Natural killer cell (primary cell): ENCODE measurements around the gene AHDC1. TPM values are rescaled to one million over a fixed set of nuclear protein-coding genes. Genes with fewer than 3 reads are reported as not detected.
A peak's percentile ranks its signal among the peaks of the same experiment; 100 is the strongest.

Experiments
- ATAC-seq, 3 donors: fragments of 150-1000 bp in 2 of 3; fragments of 200-7000 bp in 1 of 3; cut with Tn5 transposase; 1 replicate in 1 of 3; 2 replicates in 2 of 3; pipeline ENCODE4 v1.10.0; 2021; ENCODE audit warnings: mild to moderate bottlenecking in 2 of 3, moderate library complexity in 2 of 3
- DNase-seq, 2 donors: peaks; one replicate each; pipeline versions ENCODE4 v3.0.0 to v3.0.0-alpha.2; 2013 to 2021; ENCODE audit warnings: mixed read lengths in 1 of 2
- H3K27ac ChIP-seq: one replicate; pipeline ENCODE4 v1.5.1; 2013; ENCODE audit warnings: mild to moderate bottlenecking, low read length
- H3K27me3 ChIP-seq: one replicate; pipeline ENCODE4 v1.6.1; 2013; ENCODE audit warnings: low read length; ENCODE audit not compliant: control insufficient read depth, insufficient read depth
- H3K36me3 ChIP-seq: one replicate; pipeline ENCODE4 v1.6.1; 2013; ENCODE audit warnings: low read length; ENCODE audit not compliant: control insufficient read depth, insufficient read depth
- H3K4me1 ChIP-seq: one replicate; pipeline ENCODE4 v1.6.1; 2013; ENCODE audit warnings: low read length; ENCODE audit not compliant: control insufficient read depth, insufficient read depth
- H3K4me3 ChIP-seq: one replicate; pipeline ENCODE4 v1.5.1; 2013; ENCODE audit warnings: low read length
- H3K9me3 ChIP-seq: one replicate; pipeline ENCODE4 v1.6.1; 2013; ENCODE audit warnings: low read length; ENCODE audit not compliant: control insufficient read depth, insufficient read depth
- H3K27ac Mint-ChIP-seq, 2 donors: one replicate each; pipeline ENCODE4 v1.8.0; 2022; ENCODE audit warnings: mild to moderate bottlenecking in 2 of 2, mixed read lengths in 2 of 2, moderate library complexity in 1 of 2
- H3K27me3 Mint-ChIP-seq, 2 donors: one replicate each; pipeline ENCODE4 v1.8.0; 2022; ENCODE audit warnings: low read depth in 2 of 2, mixed read lengths in 2 of 2
- H3K36me3 Mint-ChIP-seq: one replicate; pipeline ENCODE4 v1.8.0; 2022; ENCODE audit warnings: mixed read lengths
- H3K4me1 Mint-ChIP-seq, 2 donors: one replicate each; pipeline ENCODE4 v1.8.0; 2022; ENCODE audit warnings: mixed read lengths in 2 of 2
- H3K4me3 Mint-ChIP-seq: one replicate; pipeline ENCODE4 v1.8.0; 2022; ENCODE audit warnings: mild to moderate bottlenecking, moderate library complexity, mixed read lengths
- H3K9me3 Mint-ChIP-seq, 2 donors: one replicate each; pipeline ENCODE4 v1.8.0; 2022; ENCODE audit warnings: mixed read lengths in 2 of 2
- CTCF ChIP-seq: fragments of 200-600 bp; IDR thresholded peaks from one replicate; pipeline ENCODE4 v1.8.0; 2022; ENCODE audit warnings: antibody characterized with exemption
- WGBS: methylation state at CpG from one replicate; pipeline ENCODE4 v1.1.7; 2013; ENCODE audit warnings: missing lambda C conversion rate; ENCODE audit not compliant: insufficient coverage; 5-methylcytosine and 5-hydroxymethylcytosine counted together
- intact Hi-C: fragments of 100-400 bp; cut with micrococcal nuclease; formaldehyde crosslinking; loops from one replicate; pipeline ENCODE4 v1.14.2; 2022
- total RNA-seq, 4 donors: library from RNA; stranded (reverse); fragments of 120-200 nt in 1 of 4; gene quantifications; one replicate each; pipeline versions ENCODE4 v1.2.3 to v1.2.4, GENCODE V29; 2013 to 2022

Gene AHDC1
- total RNA-seq, 3 donors from 2014 or later (not counting 1 experiment from before 2014, with no cell fraction given) = 39.6 to 67.0 (median 47.0) TPM

DNA sequence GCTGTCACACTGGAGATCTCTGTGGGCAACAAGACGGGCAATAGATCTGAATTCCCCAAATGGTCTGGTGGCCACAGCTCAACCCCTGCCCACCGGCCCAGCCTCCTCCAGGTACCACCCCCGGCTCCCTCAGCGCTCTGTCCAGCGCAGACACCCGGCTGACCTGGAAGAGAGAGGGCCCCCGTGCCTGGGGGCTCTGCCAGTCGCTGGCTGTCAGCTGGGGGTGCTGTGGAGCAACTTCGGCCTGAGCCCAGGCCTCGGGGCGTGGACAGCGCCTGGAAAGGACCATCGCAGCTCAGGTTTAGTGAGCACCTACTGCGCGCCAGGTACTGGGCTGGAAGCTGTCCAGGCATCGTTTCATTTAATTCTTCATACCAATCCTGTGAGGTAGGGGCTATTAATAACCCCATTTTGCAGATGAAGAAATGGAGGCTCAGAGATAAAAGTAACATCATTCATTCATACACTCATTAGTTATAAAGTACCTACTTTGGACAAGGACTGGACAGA is 51.0 kb downstream of the AHDC1 start:
- intact Hi-C loops = no loop called here
- no peak overlapping the region for H3K4me3 Mint-ChIP-seq
- Histone ChIP-seq H3K27me3 (no peaks in the 10 kb centered on the region), H3K4me3 (no peak overlapping the region), H3K27ac (no peak overlapping the region), H3K9me3 (no peaks in the 10 kb centered on the region), H3K36me3 (peaks cover 35% of the 10 kb centered on the region), H3K4me1 (peaks cover 31% of the 10 kb centered on the region)
- ATAC-seq (no peak), DNase-seq (no peak)
- TF ChIP-seq CTCF = no peak
- H3K27me3 Mint-ChIP-seq = no peaks in the 10 kb centered on the region
- H3K4me1 Mint-ChIP-seq = peaks cover 18 to 33% of the 10 kb centered on the region in 2 donors
- H3K9me3 Mint-ChIP-seq = no peaks in the 10 kb centered on the region
- H3K27ac Mint-ChIP-seq = peak overlapping the region in 1 of 2 donors; percentile 35
- 97% methylated on average over 15 of the region's 16 CpGs for WGBS
- H3K36me3 Mint-ChIP-seq = no peaks in the 10 kb centered on the region

- no peaks in the 10 kb centered on the region for H3K27me3 Mint-ChIP-seq
- peaks cover 41% of the 10 kb centered on the region for H3K36me3 ChIP-seq
- no peak for ATAC-seq
- WGBS = 95% methylated on average over 14 of the region's 14 CpGs
- no peak overlapping the region for H3K4me3 Mint-ChIP-seq
- no peak overlapping the region for H3K4me3 ChIP-seq
- H3K9me3 ChIP-seq = no peaks in the 10 kb centered on the region
- H3K9me3 Mint-ChIP-seq = no peaks in the 10 kb centered on the region
- no peaks in the 10 kb centered on the region for H3K36me3 Mint-ChIP-seq
- intact Hi-C loops = no loop called here
- no peak overlapping the region for H3K27ac ChIP-seq
- peaks cover 11 to 29% of the 10 kb centered on the region in 2 donors for H3K4me1 Mint-ChIP-seq
- H3K27me3 ChIP-seq = no peaks in the 10 kb centered on the region
- peaks cover 20% of the 10 kb centered on the region for H3K4me1 ChIP-seq
- TF ChIP-seq CTCF = no peak
- H3K27ac Mint-ChIP-seq = no peak overlapping the region
- no peak for DNase-seq
Measured at GRCh38 chr1:27551953-27552312, 52.0 kb downstream of the AHDC1 start.

- 95% methylated on average over 48 of the region's 48 CpGs for WGBS
- Mint-ChIP-seq H3K36me3 (no peaks in the 10 kb centered on the region), H3K27me3 (no peaks in the 10 kb centered on the region), H3K27ac (no peak overlapping the region), H3K4me3 (no peak overlapping the region), H3K4me1 (peaks cover 5 to 28% of the 10 kb centered on the region in 2 donors), H3K9me3 (no peaks in the 10 kb centered on the region)
- Histone ChIP-seq H3K36me3 (peaks cover 44% of the 10 kb centered on the region), H3K27me3 (no peaks in the 10 kb centered on the region), H3K4me3 (no peak overlapping the region), H3K27ac (no peak overlapping the region), H3K4me1 (peaks cover 15% of the 10 kb centered on the region), H3K9me3 (no peaks in the 10 kb centered on the region)
- no peak for TF ChIP-seq CTCF
- intact Hi-C loops = no loop called here
- ATAC-seq (no peak), DNase-seq (no peak)
Measured at GRCh38 chr1:27551170-27551952, 52.6 kb downstream of the AHDC1 start.
